Calu3 (cell line): Measurements from ENCODE around the gene PKD2L2. TPM values are rescaled to one million over a fixed set of nuclear protein-coding genes. Genes with fewer than 3 reads are reported as not detected.
"Not testable (repeated sequence)": the region's sequence is repeated elsewhere in the genome, so short reads cannot be mapped to it uniquely, and the experiment has no call there.

ENCODE experiments used
- BruUV-seq: library from RNA; stranded (reverse); fragments of 400-500 nt; replicated peaks from 2 replicates; lab custom pipeline; 2021; lab: Mats Ljungman, UMichigan
- CTCF ChIA-PET: fragments of 300-600 bp; sonication (Branson Sonifier 250); formaldehyde crosslinking; loops from one replicate; lab custom pipeline; 2022; ENCODE audit warnings: antibody characterized with exemption; lab: Charles Lee
- DNase-seq: peaks from one replicate; pipeline ENCODE4 v3.0.0; 2022
- H3K27ac Mint-ChIP-seq: one replicate; pipeline ENCODE4 v1.8.0; 2022; ENCODE audit warnings: mixed read lengths; ENCODE audit not compliant: unreplicated experiment
- H3K27me3 Mint-ChIP-seq: one replicate; pipeline ENCODE4 v1.8.0; 2022; ENCODE audit warnings: mixed read lengths; ENCODE audit not compliant: unreplicated experiment
- H3K36me3 Mint-ChIP-seq: one replicate; pipeline ENCODE4 v1.8.0; 2022; ENCODE audit warnings: mild to moderate bottlenecking, moderate library complexity, mixed read lengths; ENCODE audit not compliant: insufficient read depth, unreplicated experiment
- H3K4me1 Mint-ChIP-seq: one replicate; pipeline ENCODE4 v1.8.0; 2022; ENCODE audit warnings: mild to moderate bottlenecking, low read depth, mixed read lengths; ENCODE audit not compliant: unreplicated experiment
- H3K4me3 Mint-ChIP-seq: one replicate; pipeline ENCODE4 v1.8.0; 2022; ENCODE audit warnings: mild to moderate bottlenecking, low read depth, moderate library complexity, mixed read lengths; ENCODE audit not compliant: unreplicated experiment
- H3K9me3 Mint-ChIP-seq: one replicate; pipeline ENCODE4 v1.8.0; 2022; ENCODE audit warnings: low read depth, mixed read lengths; ENCODE audit not compliant: unreplicated experiment
- CTCF ChIP-seq: fragments of 200-600 bp; IDR thresholded peaks from one replicate; pipeline ENCODE4 v1.8.0; 2022; ENCODE audit warnings: antibody characterized with exemption; ENCODE audit not compliant: unreplicated experiment
- intact Hi-C: fragments of 100-400 bp; cut with micrococcal nuclease; formaldehyde crosslinking; loops from one replicate; pipeline ENCODE4 v1.10.0; 2022; ENCODE audit not compliant: unreplicated experiment
- total RNA-seq: library from RNA; stranded (reverse); gene quantifications from 2 replicates; pipeline ENCODE4 v1.2.3, GENCODE V29; 2022

Gene PKD2L2
- total RNA-seq, 1 experiment from 2014 or later = not detected

- no peak overlapping the region for H3K4me3 Mint-ChIP-seq
- TF ChIP-seq CTCF = no peak
- CTCF ChIA-PET = no interaction called here
- no peaks in the 10 kb centered on the region for H3K9me3 Mint-ChIP-seq
- no peaks in the 10 kb centered on the region for H3K36me3 Mint-ChIP-seq
- BruUV-seq = no TSS peak
- H3K27me3 Mint-ChIP-seq = no peaks in the 10 kb centered on the region
- no peak for DNase-seq
- H3K27ac Mint-ChIP-seq = no peak overlapping the region
- no peaks in the 10 kb centered on the region for H3K4me1 Mint-ChIP-seq
- intact Hi-C loops = no loop called here
These were observed 41.6 kb upstream of the PKD2L2 start for GRCh38 chr5:137847687-137848086.

GRCh38 chr5:137853165-137853564, 36.1 kb upstream of the PKD2L2 start:
- H3K4me1 Mint-ChIP-seq, H3K9me3 Mint-ChIP-seq, H3K27me3 Mint-ChIP-seq, H3K4me3 Mint-ChIP-seq, H3K36me3 Mint-ChIP-seq, CTCF ChIA-PET, BruUV-seq, DNase-seq, intact Hi-C loops, H3K27ac Mint-ChIP-seq: not testable (repeated sequence)

- DNase-seq = no peak
- Mint-ChIP-seq H3K9me3 (no peaks in the 10 kb centered on the region), H3K27ac (no peak overlapping the region), H3K27me3 (no peaks in the 10 kb centered on the region), H3K4me1 (peaks cover 5% of the 10 kb centered on the region), H3K4me3 (no peak overlapping the region), H3K36me3 (no peaks in the 10 kb centered on the region)
- no TSS peak for BruUV-seq
- TF ChIP-seq CTCF = no peak
- CTCF ChIA-PET = no interaction called here
- intact Hi-C loops = no loop called here
These were observed 33.1 kb upstream of the PKD2L2 start for GRCh38 chr5:137856201-137856600.

GRCh38 chr5:137856916-137857862, 32.1 kb upstream of the PKD2L2 start:
- Mint-ChIP-seq H3K27ac (no peak overlapping the region), H3K9me3 (no peaks in the 10 kb centered on the region), H3K4me3 (no peak overlapping the region), H3K36me3 (no peaks in the 10 kb centered on the region), H3K4me1 (peaks cover 5% of the 10 kb centered on the region), H3K27me3 (no peaks in the 10 kb centered on the region)
- CTCF ChIA-PET = interaction anchor here (0.6 kb wide), 1 partner anchor 46 kb away, joined by 3 read pairs; no protein-coding TSS in a partner anchor
- BruUV-seq = no TSS peak
- TF ChIP-seq CTCF = no peak
- intact Hi-C loops = no loop called here
- DNase-seq = no peak
